Measurements from ENCODE around the gene PARS2.
"Not testable (repeated sequence)": the region's sequence is repeated elsewhere in the genome, so short reads cannot be mapped to it uniquely, and the experiment has no call there.

The PARS2 gene

GRCh38 chr1:54798769-54799641 is 34.7 kb upstream of the PARS2 start:
- no peak for DNase-seq

DNA sequence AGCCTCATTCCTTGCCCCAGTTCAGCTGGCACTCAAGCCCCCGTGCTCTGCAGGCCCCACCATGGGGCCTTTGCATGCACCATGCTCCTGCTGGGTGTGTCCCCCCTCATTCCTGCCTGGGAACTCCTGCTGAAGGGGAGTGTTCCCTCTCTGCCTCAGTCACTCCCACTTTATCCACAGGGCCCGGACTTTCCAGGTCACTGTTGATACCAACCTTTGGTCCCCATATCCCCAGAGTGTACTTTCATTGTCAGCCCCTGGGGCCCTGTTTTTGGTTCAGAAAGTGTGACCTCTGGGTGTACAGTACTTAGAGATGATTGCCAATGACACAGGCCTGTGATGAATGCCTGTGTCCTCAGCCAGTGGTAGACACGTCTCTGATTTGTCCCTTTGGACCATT is 33.9 kb upstream of the PARS2 start:
- DNase-seq, result no peak

GRCh38 chr1:54796902-54797301 is 32.6 kb upstream of the PARS2 start:
- no peak for DNase-seq

- DNase-seq, result no peak
Measured at GRCh38 chr1:54795841-54796468, 31.6 kb upstream of the PARS2 start.

GRCh38 chr1:54795356-54795665 is 31.0 kb upstream of the PARS2 start:
- DNase-seq, result no peak

- DNase-seq, result no peak
Measured at GRCh38 chr1:54794451-54795355, 30.4 kb upstream of the PARS2 start.

DNA sequence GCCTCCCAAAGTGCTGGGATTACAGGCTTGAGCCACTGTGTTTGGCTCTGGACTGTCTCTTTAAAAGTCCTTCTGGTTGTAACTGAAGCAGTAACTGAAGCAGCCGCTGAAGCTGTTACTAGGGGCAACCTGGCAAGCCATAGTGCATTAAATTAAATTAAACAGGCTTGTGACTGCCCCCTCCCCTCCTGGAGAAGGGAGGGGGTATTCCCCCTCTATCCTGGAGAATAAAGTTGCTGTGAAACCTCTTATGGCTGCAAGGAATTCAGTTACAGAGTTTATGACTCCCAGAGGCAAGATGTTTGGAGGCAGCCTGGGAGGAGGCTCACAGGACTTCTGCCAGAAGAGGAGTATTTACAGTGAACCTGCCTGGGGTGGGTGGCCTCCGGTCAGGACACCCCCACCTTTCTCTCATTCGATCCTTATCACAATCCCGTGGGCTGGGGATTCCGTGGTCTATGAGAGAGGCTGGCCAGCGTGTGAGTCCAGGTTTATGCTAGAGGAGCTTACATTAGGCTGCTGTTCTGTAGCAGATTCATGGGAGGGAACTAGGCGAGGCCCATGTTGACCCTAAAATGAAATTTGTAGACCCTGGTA is 28.5 kb upstream of the PARS2 start:
- peak; percentile 41 for DNase-seq

GRCh38 chr1:54791880-54792522 is 27.7 kb upstream of the PARS2 start:
- DNase-seq, result no peak

DNA sequence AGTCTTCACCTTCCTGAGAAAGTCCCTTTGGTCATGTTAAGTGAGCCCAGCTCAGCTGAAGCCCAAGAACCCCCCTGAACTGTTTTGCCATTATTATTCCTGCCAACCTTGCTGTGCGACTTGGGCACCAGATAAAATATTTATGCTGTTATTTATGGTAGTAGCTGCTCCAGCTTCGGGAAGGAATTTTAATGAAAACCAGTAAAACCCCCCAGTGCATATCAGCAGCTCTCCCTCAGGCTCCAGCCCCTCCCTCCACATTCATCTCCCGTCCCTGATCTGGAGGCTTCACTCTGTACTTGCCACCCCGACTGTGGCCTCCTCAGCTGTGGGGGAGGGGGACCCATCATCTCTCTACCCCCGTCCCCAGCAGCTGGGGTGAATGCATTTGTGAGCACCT is 24.1 kb upstream of the PARS2 start:
- DNase-seq, result no peak

GRCh38 chr1:54787604-54788003 is 23.3 kb upstream of the PARS2 start:
- no peak for DNase-seq

DNA sequence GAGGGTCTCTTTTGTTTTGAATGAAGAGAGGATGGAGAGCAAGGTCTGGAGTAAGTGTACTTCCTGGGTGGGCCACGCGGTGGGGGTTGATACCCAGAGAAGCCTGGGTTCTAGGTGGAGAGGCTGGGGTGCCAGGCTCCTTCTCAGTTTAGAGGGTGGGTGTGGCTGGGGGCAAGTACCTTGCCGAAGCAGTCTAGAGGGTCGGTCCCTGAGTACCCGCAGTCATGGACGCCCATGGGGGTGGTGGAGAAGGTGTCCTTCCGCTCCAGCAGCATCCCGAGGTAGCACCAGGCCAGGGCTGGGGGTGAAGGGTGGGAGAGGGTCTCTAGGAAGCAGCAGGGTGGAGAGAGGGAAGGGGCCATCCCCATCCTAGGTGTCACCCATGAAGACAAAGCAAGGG is 22.5 kb upstream of the PARS2 start:
- DNase-seq, result no peak

DNA sequence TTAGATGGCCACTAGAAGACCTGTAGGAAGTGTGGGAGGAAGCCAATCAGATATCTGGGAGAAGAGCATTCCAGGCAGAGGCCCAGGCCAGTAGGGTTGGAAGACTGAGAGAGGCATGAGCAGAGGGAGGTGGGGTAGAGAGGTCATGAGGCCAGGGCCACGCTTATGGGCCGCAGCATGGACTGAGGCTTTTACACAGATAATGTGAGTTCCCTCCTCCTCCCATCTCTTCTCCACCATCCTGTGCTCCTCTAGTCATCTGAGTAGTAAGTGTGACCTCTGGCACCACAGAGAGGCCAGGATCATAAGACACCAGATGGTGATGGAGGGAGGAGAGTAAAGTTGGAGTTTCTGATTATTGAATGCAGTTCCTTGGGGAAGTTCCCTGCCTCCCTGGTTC is 19.7 kb upstream of the PARS2 start:
- DNase-seq, result no peak

DNA sequence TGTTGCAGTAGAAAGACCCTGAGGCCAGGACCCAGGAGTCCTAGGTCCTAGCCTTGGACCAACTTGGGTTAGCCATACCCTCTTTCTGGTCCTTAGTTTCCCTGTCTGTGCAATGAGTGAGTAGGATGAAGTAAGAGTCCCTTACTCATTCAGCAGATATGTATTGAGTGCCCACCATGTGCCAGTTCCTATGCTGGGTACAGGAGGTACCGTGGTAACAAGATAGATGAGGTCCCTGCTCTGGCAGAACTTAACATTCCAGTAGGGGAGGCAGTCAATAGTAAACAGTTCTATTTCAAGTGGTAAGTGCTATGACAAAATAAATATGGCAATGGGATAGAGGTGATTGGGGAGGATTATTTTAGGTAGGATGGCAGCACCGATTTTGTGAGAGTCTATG is 18.3 kb upstream of the PARS2 start:
- no peak for DNase-seq

DNA sequence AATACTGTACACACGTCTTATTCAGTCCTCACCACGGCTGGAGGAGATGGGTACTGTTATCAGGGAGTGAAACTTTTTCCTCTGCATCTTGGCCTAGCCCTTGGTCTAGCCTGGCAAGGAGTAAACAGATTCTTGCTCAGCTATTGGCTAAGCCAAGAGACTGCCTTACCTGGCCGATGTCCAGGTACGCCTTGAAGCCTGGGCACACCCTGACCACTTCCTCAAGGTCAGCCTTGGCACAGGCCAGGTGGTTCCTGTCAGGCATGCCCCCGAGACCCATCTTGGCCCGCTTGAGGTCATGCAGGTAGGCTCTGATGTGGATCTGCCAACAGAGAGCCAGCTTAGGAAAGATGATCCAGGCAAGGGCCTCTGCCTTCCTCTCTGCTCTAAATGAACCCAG is 17.8 kb upstream of the PARS2 start:
- DNase-seq, result no peak

DNA sequence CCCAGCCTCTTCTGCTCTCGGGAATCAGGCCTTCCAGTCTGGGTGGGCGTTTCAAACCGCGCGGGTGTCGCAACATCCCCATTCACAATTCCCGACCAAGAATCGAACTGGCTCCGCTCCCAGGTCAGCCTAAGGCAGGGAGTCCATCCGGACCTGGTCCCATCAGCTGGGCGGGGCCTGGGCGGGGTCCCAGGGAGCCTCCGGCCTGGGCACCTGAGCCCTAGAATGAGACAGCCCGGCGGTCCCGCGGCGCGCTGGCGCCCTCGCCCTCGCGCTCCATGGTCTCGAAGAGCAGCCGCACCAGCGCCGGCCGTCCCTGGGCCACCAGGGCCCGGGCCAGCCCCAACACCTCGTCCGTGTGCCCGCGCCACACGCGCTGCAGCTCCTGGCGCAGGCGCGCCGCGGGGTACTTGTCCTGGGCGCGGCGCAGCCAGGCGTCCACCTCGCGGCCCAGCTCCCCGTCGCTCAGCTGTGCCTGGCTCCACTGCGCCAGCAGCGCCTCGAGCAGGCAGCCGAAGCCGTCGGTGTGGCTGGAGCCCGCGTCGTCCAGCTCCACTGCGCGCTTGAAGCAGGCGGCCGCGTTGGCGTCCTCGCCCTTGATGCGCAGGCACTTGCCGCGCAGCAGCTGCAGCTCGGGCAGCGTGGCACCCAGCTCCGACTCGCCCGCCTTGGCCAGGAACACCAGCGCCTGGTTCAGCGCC is 16.9 kb upstream of the PARS2 start:
- DNase-seq, result no peak

GRCh38 chr1:54777431-54777830 is 13.1 kb upstream of the PARS2 start:
- DNase-seq, result no peak

- no peak for DNase-seq
Measured at GRCh38 chr1:54777011-54777410, 12.7 kb upstream of the PARS2 start.

DNA sequence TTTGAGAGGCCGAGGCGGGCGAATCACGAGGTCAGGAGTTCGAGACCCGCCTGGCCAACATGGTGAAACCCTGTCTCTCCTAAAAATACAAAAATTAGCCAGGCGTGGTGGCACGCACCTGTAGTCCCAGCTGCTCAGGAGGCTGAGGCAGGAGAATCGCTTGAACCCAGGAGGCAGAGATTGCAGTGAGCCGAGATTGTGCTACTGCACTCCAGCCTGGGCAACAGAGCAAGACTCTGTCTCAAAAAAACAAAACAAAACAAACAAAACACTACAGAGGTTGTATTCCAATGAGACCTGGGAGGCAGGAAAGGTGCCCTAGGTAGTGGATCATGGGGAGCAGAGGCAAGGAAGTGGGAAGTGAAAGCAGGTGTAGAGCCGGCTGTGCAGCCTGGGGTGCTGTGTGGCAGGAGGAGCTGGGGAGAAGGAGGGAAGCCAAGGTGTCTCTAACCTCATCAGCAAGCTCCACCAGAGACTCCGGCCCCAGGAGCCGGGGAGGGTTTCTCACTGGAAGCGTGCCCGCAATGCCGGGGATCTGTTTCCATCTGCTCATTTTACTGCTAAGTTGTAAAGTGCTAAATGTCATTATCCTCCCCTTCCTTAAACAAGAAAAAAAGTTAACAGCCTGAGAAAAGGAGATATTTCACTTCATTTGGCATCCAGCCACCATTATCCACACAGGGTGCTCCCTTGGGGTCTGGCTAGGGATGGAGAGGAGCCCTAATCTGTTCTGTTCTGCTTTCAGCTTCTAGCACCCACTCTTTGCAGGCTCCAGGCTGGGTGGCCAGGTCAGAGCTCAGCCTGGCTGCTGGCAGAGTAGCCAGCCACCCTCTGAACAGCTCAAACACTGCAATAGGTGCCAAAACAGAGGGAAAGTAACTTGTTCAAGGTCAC is 11.8 kb upstream of the PARS2 start:
- DNase-seq, result not testable (repeated sequence)

- no peak for DNase-seq
Measured at GRCh38 chr1:54774820-54775498, 10.6 kb upstream of the PARS2 start.

DNA sequence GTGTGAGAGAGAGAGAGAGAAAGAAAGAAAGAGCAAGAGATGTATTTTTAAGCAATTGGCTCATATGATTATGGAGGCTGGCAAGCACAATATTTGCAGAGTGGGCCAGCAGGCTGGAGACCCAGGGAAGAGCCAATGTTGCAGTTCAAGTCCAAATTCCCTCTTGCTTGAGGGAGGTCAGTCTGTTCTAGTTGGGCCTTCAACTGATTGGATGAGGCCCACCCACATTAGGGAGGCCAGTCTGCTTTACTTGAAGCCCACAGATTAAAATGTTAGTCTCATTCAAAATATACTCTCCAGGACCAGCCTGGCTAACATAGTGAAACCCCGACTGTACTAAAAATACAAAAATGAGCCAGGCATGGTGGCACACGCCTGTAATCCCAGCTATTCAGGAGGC is 8.6 kb upstream of the PARS2 start:
- DNase-seq, result no peak

Measured in NCI-H1092 treated with DMSO at 0.1 percent for 48 hours (cell line).